DND-41 (cell line): ENCODE data around the gene CABP4.

Experiments used
- EZH2 ChIP-seq: IDR thresholded peaks from 3 replicates; pipeline ENCODE4 v1.6.1; 2012; ENCODE audit warnings: borderline replicate concordance, low read depth, mild to moderate bottlenecking, moderate library complexity, low read length, inconsistent platforms; ENCODE audit not compliant: severe bottlenecking
- TF ChIP-seq, protein P1 (sequence below): IDR thresholded peaks from 2 replicates; pipeline ENCODE4 v1.5.1; 2012; ENCODE audit warnings: borderline replicate concordance, low read length, moderate library complexity, mild to moderate bottlenecking; ENCODE audit not compliant: poor library complexity, severe bottlenecking; ENCODE audit errors: extremely low read depth

DNA sequence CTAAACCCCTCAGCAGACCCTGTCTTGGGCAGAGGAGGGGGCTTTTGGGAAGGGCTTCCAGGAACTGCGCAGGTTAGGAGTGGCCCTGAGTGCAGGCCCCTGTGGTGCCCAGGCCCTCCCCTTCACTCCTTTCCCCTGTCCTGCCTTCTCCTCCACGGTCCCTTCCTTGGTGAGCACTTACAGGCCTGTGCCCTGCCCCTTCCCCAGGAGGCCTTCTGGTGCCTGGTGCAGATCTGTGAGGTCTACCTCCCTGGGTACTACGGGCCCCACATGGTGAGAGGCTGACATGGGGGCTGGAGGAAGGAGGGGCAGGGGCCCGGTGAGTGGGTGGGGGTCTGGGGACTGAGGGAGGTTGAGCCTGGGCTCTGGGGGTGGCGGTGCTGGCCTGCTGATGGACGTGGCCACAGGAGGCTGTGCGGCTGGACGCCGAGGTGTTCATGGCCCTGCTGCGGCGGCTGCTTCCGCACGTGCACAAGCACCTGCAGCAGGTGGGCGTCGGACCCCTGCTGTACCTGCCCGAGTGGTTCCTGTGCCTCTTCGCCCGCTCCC, 48.7 kb upstream of the CABP4 start:
- TF ChIP-seq, protein P1, sequence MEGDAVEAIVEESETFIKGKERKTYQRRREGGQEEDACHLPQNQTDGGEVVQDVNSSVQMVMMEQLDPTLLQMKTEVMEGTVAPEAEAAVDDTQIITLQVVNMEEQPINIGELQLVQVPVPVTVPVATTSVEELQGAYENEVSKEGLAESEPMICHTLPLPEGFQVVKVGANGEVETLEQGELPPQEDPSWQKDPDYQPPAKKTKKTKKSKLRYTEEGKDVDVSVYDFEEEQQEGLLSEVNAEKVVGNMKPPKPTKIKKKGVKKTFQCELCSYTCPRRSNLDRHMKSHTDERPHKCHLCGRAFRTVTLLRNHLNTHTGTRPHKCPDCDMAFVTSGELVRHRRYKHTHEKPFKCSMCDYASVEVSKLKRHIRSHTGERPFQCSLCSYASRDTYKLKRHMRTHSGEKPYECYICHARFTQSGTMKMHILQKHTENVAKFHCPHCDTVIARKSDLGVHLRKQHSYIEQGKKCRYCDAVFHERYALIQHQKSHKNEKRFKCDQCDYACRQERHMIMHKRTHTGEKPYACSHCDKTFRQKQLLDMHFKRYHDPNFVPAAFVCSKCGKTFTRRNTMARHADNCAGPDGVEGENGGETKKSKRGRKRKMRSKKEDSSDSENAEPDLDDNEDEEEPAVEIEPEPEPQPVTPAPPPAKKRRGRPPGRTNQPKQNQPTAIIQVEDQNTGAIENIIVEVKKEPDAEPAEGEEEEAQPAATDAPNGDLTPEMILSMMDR, result no peak
- TF ChIP-seq EZH2, result no peak
